GM12891 (cell line): ENCODE data around the gene RAD18.

ENCODE experiments used
- PAX5 ChIP-seq: IDR thresholded peaks from 2 replicates; pipeline ENCODE4 v1.6.1; 2011; ENCODE audit warnings: low read length, moderate library complexity, mild to moderate bottlenecking; ENCODE audit not compliant: insufficient read depth, severe bottlenecking
- POLR2A ChIP-seq: IDR thresholded peaks from 2 replicates; pipeline ENCODE4 v1.6.1; 2011; ENCODE audit warnings: low read depth, low read length, control low read depth
- POLR2AphosphoS5 ChIP-seq: IDR thresholded peaks from 2 replicates; pipeline ENCODE4 v1.6.1; 2011; ENCODE audit warnings: low read depth, low read length, control low read depth
- SPI1 ChIP-seq: IDR thresholded peaks from 2 replicates; pipeline ENCODE4 v1.6.1; 2011; ENCODE audit warnings: low read depth, low read length, control low read depth
- TAF1 ChIP-seq: IDR thresholded peaks from 2 replicates; pipeline ENCODE4 v1.6.1; 2011; ENCODE audit warnings: low read depth, low read length, control low read depth

DNA sequence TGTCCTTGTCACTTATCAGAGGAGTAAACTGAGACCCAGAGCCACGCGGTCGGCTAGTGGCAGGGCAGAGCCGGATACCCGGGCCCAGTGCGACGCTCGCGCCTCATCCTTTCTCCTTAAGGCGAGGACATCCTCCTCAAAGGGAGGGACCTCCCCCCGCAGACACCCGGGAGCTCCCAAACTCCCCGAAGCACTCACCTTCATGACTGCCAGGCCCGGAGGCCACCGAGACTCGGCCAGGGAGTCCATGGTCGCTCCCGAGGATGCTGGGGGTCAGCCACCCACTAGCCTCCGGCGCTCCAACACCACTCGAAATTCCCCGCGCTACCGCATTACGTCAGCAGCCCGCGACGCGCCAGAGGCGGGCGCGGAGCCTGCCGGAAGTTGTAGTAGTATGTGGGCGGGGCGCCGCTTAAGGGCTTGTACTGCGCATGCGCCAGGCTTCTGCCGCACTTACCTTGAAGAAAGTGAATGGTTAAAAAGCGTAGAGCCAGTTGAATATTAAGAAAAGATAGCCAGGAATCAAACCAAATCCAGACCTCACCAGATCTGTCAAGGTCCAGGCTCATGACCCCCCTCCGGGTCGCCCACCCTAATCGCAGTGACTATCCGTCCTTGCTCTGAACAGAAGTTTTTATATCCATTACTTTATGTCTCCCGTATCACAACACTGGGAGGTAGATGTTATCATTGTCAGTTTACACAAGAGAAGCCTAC lies at the start of gene RAD18:
- TF ChIP-seq POLR2A (peak; percentile 62), SPI1 (no peak), POLR2AphosphoS5 (no peak), TAF1 (peak; percentile 60; the same call in 1 of the 2 replicates), PAX5 (no peak)
